NCI-H2171 treated with DMSO at 0.1 percent for 48 hours (cell line): ENCODE measurements around the gene SLC4A1AP.

Experiments used
- DNase-seq: peaks from one replicate; lab custom pipeline; 2025; lab: John Stamatoyannopoulos, UW

SLC4A1AP gene

GRCh38 chr2:27720004-27720551, 56.4 kb downstream of the SLC4A1AP start:
- no peak for DNase-seq

- DNase-seq, result no peak
Observed at GRCh38 chr2:27721335-27721734, 57.6 kb downstream of the SLC4A1AP start.

- no peak for DNase-seq
Observed at GRCh38 chr2:27721884-27722485, 58.3 kb downstream of the SLC4A1AP start.

GRCh38 chr2:27723372-27724144, 59.9 kb downstream of the SLC4A1AP start:
- peak; percentile 35 for DNase-seq

DNA sequence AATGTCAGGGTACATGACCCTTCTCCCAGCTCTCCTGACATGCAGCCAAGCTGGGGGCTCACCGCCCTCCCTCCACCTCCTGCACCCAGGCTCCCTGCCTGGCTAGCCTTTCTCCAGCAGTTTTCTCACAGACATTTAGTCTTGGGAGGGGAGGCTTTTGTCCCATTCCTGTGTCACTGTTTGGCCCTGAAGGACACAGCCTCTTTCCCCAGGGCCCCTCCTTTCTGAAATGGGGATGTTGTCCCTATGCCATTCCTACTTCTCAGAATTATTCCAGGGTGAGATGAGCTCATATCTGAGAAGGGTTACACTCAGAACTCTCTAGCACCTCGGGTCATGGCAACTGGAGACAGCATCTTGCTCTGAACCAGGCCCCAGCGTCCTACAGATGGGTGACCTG, 60.5 kb downstream of the SLC4A1AP start:
- DNase-seq, result no peak

GRCh38 chr2:27724905-27725701, 61.4 kb downstream of the SLC4A1AP start:
- DNase-seq, result no peak

DNA sequence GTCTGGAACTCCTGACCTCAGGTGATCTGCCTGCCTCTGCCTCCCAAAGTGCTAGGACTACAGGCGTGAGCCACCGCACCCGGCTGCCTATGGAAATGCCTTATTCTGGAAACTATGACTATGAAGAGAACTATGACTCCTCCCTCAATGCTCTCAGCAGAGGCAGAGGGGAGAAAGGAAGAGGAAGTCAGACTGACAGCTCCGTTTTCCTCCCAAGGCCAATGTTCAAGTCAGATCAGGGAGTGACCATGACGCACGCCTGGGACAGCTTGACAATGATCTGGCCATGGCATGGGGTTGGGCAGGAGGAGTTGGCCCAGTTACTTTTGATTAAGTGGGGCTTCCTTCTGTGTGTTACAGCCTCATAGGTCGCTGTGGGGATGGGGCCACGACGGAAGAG, 63.6 kb downstream of the SLC4A1AP start:
- no peak for DNase-seq

DNA sequence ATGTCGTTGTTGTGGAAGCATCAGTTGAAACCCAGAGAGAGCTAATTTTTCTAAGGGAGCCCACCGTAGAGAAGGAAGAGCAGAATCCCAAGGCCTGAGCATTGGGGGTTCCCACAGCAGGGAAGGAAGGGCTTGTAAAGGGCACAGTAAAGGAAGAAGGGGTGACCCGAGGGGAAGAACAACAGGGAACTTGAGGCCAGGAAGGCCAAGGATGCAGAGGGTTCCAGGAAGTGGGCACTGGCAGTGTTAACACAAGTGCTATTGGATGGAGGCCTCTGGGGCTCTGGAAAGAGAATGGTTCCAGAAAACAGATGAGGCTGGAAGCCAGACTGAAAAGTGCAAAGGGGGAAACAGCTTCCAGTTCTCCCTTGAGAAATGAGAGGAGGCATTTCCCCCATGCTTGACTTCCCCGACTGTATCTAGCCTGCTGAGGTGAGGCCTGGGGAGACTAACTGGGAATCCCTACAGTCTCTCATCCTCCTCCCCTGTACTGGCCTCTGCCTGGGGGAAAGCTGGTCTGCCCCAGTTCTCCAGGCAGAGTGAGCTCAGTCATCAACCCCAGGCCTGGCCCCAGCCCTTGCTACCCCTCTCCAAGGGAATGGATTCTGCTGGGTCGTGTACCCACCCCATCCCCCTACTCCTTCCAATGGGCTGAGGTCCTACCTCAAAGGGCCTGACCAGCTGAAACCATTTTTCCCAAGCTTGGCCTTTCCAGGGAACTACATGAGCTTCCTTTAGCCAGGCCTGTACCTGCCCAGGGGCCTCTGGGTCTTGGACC, 64.6 kb downstream of the SLC4A1AP start:
- no peak for DNase-seq

DNA sequence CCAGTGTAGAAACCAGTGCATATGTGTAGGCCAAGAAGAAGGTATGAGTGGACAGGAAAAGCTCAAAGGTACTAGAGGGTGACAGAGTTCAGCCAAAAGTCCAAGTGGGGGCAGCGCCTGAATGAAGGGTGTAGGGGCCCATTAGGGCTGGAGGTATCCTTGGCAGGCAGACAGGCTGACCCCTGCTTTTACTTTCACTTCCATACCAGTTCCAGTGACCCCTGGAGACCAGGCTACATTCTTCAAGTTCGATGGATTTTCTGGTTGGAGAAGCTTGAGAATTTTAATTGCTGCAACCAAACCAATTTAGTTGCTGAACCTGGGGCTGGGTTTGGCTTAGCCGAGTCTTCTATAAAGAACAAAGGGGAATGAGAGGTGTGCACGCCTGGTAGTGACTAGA, 65.5 kb downstream of the SLC4A1AP start:
- no peak for DNase-seq

DNA sequence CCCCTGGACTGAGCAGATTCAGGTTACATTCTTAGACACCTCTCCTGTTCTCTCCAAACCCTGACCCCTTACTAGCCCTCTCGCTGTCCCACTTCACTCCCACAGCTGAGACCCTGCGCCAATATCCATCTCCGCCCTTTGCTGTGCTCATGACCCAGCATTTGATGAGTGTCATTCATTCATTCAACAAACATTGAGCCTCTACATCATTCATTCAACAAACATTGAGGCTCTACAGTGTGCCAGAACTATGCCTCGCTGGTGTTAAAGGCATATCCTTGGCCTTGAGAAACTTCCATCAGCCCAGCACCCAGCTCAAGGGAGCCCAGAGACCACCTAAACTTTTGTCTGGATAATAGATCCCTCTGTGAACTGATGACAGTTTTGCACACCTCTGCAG, 65.9 kb downstream of the SLC4A1AP start:
- DNase-seq, result no peak

DNA sequence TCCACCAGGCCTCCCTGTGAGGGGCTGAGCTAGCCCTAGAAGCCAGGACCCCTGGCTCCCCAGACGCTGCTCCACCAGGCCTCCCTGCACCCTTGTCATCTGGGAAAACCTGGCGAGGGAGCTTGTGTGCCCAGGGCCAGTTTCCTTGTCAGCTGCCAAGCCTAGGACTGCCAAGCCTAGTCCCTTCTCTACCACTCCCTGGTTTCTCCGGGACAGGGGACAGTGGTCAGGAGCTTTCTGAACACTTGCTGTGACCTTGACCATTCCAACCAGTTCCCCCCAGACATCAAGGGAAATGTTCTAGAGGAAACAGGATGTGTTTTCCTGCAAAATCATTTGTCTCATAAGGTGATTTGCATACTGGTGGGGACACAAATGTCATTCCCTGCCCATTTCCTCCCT, 66.6 kb downstream of the SLC4A1AP start:
- no peak for DNase-seq

DNA sequence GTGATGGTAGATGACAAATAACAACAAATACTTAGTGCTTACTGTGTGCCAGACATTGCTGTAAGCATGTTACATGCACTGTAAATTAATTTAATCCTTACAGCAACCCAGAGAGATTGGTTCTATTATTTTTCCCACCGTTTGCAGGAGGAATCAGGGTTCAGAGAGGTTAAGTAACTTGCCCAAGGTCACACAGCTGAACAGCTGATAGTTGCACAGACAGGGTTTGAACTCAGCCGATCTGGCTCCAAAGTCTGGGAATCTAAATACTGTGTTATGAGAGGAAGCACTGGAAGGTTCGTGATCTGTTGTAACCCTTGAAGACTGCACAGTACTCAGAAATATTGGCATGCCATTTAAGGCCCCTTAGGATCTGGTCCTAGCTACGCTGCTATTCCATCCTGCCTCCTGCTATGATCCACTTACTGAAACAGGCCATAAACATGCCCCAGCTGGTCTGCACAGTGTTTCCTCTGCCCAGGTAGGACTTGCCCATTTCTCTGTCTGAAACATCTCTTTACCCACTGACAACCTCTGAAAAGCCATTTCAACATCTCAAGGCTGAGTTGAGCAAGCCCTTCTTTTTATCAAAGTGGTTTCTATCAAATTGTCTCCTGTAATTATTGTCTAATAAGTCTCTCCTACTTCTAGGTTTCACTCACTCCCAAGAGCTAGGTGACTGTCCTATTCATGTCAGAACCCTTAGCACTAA, 67.4 kb downstream of the SLC4A1AP start:
- no peak for DNase-seq

- DNase-seq, result no peak
Observed at GRCh38 chr2:27734305-27734704, 70.6 kb downstream of the SLC4A1AP start.

GRCh38 chr2:27735263-27735904, 71.7 kb downstream of the SLC4A1AP start:
- no peak for DNase-seq

DNA sequence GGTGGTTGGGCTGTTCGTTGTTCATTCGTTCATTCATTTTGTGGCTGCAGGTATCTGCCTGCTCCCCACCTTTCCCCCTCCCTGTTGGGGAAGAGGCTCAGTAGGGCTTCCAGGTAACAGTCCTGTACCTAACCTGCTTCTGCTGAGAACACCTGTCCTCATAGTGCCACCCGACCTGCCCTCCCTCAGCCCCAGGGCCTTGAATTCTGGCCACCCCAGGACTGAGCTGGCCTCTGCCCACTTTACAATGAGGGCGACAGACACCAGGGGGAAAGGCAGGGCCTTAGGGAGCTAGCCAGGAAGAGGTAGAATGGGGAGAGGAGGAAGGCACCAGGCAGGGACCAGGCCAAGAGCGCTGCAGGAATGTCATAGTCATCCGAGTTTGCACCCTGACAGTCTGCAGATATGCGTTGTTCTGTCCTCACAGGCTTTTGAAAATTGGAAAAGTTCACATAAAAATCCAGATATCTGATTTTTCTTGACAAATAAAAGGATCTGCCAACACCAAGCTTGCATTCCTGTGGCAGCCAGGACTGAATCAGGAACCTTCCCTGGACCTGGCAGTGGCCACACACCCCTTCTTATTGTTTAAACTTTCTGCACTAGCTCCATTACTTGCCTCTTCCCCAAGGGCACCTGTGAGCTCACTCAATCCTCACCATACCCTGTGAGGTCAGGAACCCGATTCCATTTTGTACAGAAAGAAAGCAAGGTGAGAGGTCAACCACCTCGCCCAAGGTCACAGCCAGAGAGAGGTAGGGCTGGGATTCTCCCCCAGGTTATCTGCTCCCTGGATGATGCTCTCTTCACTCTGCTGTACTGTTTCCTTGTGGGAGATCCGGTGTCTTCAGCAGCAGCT, 72.6 kb downstream of the SLC4A1AP start:
- DNase-seq, result no peak

DNA sequence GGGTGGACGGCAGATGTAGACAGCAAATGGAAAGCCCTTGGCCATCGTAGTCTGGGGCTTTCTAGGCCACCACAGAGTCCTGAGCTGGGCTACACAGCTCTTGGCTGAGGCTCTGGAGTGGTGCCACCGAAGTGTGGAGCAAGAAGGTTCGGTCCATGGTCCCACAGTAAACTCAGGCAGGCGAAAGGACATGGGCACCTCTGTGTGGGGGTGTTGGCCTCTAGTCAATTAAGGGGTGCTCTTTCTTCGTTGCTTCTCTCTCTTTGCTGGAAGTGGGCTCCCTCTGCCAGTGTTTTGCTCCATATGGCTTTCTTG, 73.2 kb downstream of the SLC4A1AP start:
- no peak for DNase-seq

- DNase-seq, result no peak
Observed at GRCh38 chr2:27737676-27738348, 74.1 kb downstream of the SLC4A1AP start.

DNA sequence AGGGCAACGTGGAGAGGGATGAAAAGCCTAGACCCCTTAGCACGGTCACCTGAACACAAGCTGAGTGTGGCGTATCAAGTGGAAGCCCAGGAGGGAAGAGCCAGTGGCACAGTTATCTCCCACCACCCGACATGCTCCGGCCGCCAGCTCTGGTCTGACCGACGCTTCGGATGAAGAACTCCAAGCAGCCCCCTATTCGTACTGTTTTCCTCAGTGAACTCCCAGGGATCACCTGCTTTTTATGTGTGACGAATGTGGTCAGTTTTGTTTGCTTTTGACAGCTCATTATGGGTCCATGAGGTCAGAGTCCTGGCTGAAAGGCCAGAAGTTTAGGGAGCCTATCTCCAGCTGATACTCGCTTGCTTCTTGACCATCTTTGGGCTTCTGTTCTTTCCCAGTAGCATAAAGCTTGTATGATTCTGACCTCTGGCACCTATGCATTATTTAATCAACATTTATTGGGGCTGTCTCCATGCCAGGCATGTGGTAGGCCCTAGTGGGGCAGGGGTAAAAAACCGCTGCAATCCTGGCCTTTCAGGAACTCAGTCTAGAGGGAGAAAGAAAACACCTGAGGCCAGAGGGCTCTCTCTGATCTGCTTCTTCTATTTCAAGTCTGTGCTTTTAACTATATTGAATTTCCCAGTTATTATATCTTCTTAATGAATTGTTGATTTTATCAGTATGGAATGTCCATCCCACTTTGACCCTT, 74.8 kb downstream of the SLC4A1AP start:
- DNase-seq, result no peak

DNA sequence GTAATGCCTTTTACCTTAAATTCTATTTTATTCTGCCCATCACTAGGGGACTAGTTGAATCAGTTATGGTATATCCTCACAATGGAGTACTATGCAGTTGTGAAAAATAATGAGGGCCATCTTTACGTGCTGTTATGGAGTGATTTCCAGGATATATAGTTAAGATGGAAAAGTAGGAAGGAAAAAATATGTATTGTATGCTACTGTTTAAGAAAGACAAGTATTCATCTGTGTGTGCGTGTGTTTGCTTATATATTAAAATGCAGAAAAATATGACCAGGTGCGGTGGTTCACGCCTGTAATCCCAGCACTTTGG, 75.3 kb downstream of the SLC4A1AP start:
- DNase-seq, result no peak
